BJ (cell line): Measurements from ENCODE around the gene STRN4. TPM values are rescaled to one million over a fixed set of nuclear protein-coding genes. Genes with fewer than 3 reads are reported as not detected.
A peak's percentile ranks its signal among the peaks of the same experiment; 100 is the strongest.

Source experiments
- CTCF ChIA-PET: fragments of 350-600 bp; formaldehyde crosslinking; extraction: SDS; loops from one replicate; lab custom pipeline; 2021; ENCODE audit warnings: antibody characterized with exemption, inconsistent platforms; lab: Yijun Ruan, JAX
- POLR2A ChIA-PET: fragments of 300-600 bp; sonication (Branson Sonifier 250); formaldehyde crosslinking; extraction: SDS; loops from one replicate; lab custom pipeline; 2021; ENCODE audit warnings: antibody characterized with exemption; lab: Charles Lee
- DNase-seq: peaks from one replicate; pipeline ENCODE4 v3.0.0-alpha.2; 2011; ENCODE audit warnings: low read depth
- H3K27me3 ChIP-seq: 2 replicates; pipeline ENCODE4 v1.6.0; 2011; ENCODE audit warnings: low read length; ENCODE audit not compliant: control insufficient read depth, insufficient read depth
- H3K36me3 ChIP-seq: 2 replicates; pipeline ENCODE4 v1.5.1; 2011; ENCODE audit warnings: low read length; ENCODE audit not compliant: control insufficient read depth, insufficient read depth
- H3K4me3 ChIP-seq: 2 replicates; pipeline ENCODE4 v1.5.1; 2011; ENCODE audit warnings: low read depth, mild to moderate bottlenecking, control low read depth, low read length
- polyA plus RNA-seq: library from polyadenylated mRNA; depleted of rRNA; stranded (reverse); fragments of >200 nt; gene quantifications from 2 replicates; pipeline ENCODE4 v1.2.3, GENCODE V29; 2011
- TF ChIP-seq, protein P1 (sequence below): IDR thresholded peaks from 2 replicates; pipeline ENCODE4 v1.5.1; 2011; ENCODE audit warnings: low read depth, mild to moderate bottlenecking, control low read depth, inconsistent platforms, low read length, moderate library complexity; ENCODE audit not compliant: insufficient read depth

Gene STRN4
- polyA plus RNA-seq, 1 experiment, result 78.6 TPM

DNA sequence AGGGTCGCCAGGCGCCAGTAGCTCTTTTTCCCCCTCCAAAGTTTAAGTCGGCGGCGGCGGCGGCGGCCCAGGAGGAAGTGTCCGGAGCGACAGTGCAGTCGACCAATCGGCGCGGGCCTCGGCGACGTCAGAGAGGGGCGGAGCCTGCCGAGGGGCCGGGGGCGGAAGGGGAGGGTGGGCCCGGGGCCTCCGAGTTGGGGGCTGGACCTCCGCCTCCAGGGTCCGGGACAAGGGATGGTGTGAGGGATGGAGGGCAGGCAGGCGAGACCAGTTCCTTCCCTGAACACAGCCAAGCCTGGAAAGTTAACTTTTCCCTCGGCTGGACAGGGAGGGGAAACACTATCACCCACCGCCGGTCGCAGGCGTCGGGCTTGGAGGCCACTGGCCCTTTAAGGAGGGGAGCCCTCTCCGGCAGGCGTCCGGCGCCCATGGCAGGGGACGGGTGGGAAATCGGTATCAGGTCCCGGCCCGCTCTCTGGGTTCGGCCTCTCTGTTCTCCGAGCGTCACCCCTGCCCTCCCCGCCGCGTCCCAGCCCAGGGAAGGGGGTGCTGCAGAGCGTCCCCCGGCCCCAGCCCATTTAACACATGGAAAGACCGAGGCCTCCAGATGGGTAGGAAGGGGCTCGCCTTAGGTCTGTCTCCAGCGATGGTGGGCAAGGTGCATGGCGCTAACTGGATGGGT, 29.1 kb downstream of the STRN4 start, which contains the start of gene PRKD2:
Gene PRKD2, minus strand, starts transcription at position 81 of the 682 bp plus-strand sequence. CDS start 744 bp downstream, outside the sequence.
- Histone ChIP-seq H3K27me3 (no peaks in the 10 kb centered on the region), H3K36me3 (peaks cover 18% of the 10 kb centered on the region), H3K4me3 (peak within 1 kb of the TSS; percentile 89)
- DNase-seq, result no peak
- POLR2A ChIA-PET, result no interaction called here
- CTCF ChIA-PET, result no interaction called here
- TF ChIP-seq, protein P1, sequence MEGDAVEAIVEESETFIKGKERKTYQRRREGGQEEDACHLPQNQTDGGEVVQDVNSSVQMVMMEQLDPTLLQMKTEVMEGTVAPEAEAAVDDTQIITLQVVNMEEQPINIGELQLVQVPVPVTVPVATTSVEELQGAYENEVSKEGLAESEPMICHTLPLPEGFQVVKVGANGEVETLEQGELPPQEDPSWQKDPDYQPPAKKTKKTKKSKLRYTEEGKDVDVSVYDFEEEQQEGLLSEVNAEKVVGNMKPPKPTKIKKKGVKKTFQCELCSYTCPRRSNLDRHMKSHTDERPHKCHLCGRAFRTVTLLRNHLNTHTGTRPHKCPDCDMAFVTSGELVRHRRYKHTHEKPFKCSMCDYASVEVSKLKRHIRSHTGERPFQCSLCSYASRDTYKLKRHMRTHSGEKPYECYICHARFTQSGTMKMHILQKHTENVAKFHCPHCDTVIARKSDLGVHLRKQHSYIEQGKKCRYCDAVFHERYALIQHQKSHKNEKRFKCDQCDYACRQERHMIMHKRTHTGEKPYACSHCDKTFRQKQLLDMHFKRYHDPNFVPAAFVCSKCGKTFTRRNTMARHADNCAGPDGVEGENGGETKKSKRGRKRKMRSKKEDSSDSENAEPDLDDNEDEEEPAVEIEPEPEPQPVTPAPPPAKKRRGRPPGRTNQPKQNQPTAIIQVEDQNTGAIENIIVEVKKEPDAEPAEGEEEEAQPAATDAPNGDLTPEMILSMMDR, result no peak

DNA sequence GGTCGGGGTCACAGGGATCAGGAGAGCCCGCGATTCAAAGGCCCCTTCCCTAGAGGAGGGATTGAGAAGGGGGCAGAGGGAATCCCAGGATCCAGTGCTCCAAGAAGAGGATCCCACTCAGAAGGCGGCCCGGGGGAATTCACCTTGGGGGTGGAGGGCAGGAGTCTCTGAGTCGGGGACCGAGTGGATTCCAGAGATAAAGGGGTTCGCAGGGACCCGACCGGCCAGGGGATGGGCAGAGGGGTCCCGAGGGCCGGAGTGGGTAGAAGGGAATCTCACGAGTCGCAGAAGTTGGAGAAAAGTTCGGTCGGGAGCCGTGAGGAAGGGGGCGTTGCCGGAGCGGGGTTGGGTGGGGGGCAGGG, 29.6 kb downstream of the STRN4 start:
- H3K27me3 ChIP-seq, result no peaks in the 10 kb centered on the region
- H3K36me3 ChIP-seq, result peaks cover 13% of the 10 kb centered on the region
- H3K4me3 ChIP-seq, result peak overlapping the region; percentile 89
- TF ChIP-seq, protein P1, result no peak
- CTCF ChIA-PET, result interaction anchor here (1.1 kb wide), 1 partner anchor 23 kb away, joined by 4 read pairs; no protein-coding TSS in a partner anchor
- DNase-seq, result no peak
- POLR2A ChIA-PET, result no interaction called here

DNA sequence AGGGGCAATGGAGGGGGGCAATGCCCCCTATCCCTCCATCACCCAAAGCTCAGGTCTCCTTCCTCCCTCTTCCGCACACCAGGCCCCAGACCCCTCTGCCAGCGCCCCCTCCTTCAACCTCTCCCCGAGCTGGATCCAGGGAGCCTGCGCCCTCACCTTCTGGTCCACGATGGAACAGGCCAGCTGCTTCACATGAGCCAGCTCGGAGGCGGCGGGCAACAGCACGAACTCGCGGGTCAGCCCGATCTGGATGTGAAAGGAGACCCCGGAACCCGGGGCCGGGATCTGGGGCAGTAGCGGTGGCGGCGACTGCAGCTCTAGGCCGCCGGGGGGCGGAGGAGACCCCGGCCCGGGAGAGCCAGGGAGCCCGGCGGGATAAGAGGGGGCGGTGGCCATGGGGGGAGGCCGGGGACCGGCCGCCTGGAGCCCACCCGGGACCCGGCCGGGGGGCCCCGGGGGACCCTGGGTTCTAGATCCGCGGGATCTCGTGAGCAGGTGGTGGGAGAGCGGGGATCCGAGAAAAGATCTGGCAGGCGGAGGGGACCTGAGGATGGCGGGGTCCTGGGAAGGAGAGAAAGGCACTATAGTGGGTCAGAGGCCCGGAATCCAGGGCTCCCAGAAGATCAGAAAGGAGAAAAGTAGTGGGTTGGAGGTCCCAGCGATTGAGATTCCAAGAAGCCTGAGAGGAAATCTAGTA, 30.1 kb downstream of the STRN4 start:
- TF ChIP-seq, protein P1, result no peak
- H3K4me3 ChIP-seq, result peak overlapping the region; percentile 89
- no peaks in the 10 kb centered on the region for H3K27me3 ChIP-seq
- ChIA-PET POLR2A (no interaction called here), CTCF (interaction anchor here (0.7 to 4.5 kb wide), 6 partner anchors 12 to 186 kb away, joined by 3 to 60 read pairs (median 4); no protein-coding TSS in a partner anchor)
- peaks cover 10% of the 10 kb centered on the region for H3K36me3 ChIP-seq
- DNase-seq, result no peak

DNA sequence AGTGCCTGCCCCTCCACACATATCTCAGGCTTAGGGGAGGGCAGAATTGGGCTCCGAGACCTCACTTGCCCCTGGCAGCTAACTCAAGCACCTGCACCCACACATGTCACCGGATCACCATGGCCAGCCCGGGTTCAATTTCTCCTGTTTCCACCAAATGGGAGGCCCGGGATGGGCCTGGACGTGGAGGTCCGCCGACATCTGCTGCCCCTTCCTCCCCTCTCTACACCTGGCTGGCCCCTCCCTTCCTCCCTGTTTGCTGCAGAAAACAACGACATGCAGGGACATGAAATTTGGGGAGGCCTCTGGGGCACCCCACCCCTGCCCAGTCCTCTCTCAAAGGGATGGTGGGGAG, 30.7 kb downstream of the STRN4 start:
- DNase-seq, result no peak
- CTCF ChIA-PET, result interaction anchor here (0.7 to 4.5 kb wide), 6 partner anchors 11 to 186 kb away, joined by 3 to 60 read pairs (median 4); no protein-coding TSS in a partner anchor
- Histone ChIP-seq H3K27me3 (no peaks in the 10 kb centered on the region), H3K36me3 (peaks cover 8% of the 10 kb centered on the region), H3K4me3 (peak overlapping the region; percentile 89)
- POLR2A ChIA-PET, result no interaction called here
- TF ChIP-seq, protein P1, result no peak

DNA sequence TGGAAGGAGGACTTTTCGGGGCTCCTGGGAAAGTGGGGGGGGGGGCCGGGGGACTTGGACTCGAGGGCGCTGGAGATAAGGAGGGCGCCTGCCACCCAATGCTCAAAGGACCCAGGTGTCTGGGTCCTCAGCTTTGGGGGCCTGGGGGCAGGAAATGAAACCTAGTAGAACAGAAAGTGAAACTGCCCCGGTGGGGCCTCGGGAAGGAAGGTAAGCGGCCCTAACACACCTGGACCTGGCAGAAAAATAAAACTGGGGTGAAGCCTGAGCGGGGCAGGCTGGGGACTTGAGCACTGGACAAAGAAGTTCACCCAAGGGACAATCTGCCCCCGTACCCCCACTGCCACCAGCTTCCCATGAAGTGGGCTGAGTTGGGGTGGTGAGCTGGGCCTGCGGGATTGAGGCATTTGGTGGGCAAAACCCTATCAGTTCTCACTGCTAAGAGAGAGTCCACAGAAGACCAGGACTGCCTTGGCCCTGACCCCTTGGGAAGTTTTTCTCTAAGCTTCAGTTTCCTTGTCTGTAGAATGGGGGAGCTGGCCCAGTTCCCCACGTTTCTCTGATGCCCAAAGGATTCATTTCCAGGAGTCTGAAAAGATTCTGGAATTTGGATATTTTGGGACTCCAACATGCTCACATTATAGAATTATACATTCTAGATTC, 31.7 kb downstream of the STRN4 start:
- H3K4me3 ChIP-seq, result peak overlapping the region; percentile 80
- CTCF ChIA-PET, result interaction anchor here (0.6 to 4.5 kb wide), 6 partner anchors 10 to 560 kb away, joined by 3 to 60 read pairs (median 4); no protein-coding TSS in a partner anchor
- peaks cover 7% of the 10 kb centered on the region for H3K36me3 ChIP-seq
- TF ChIP-seq, protein P1, result no peak
- H3K27me3 ChIP-seq, result no peaks in the 10 kb centered on the region
- POLR2A ChIA-PET, result no interaction called here
- no peak for DNase-seq
